ENCODE data around the gene UBE2J2. TPM values are rescaled to one million over a fixed set of nuclear protein-coding genes. Genes with fewer than 3 reads are reported as not detected.

UBE2J2 gene
- total and polyA plus RNA-seq, 2 of the 13 experiments (the other 11 are each of a cell fraction or from before 2014, with no cell fraction given) = 25.4 to 29.4 TPM

DNA sequence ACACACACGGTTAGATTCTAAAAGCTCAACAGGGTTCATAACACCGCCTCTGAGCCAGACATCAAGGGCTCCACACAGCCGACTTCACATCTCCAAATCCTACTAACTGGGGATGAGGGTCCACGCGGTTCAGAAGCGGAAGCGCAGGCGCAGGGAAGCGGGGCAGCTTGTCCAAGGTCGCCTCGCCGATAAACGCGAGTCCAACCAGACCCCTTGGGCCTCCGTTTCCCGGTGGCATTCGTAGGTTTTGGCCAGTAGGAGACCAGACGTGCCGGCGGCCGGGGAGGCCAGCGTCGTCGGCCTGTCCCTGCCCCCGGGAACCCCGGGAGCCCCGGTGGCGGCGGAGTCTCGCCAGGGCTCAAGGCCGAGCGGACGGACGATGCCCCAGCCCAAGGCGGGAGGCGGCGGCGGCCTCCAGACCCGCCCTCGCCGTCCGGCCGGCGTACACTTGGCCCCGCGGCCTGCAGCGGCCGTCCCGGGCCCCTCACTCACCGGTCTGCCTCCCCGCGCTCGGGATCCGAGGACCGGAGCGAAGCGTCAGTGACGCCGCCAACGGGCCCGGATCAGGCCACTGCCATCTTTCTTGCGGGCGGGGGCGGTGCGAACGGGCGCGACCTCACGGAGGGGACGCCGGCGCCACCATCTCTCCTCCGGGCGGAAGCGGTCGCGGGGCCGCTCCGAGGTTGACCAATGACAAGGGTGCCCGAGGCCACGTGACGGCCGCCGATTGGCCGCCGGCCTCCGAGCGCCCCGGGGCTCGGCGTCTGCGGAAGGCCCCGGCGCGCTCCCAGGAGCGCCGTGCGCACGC is 42.0 kb downstream of the UBE2J2 start, which contains the start of gene SDF4 (continued):
- TF ChIP-seq, protein P1, sequence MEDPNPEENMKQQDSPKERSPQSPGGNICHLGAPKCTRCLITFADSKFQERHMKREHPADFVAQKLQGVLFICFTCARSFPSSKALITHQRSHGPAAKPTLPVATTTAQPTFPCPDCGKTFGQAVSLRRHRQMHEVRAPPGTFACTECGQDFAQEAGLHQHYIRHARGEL (CRISPR knock-in tag; IDR thresholded peaks at IDR 0.05) = no peak
- TF ChIP-seq SIN3B (IDR thresholded peaks at IDR 0.05; ENCODE audit: low read length) (no peak), RELA (CRISPR knock-in tag; IDR thresholded peaks at IDR 0.05) (no peak), MEIS2 (CRISPR knock-in tag; IDR thresholded peaks at IDR 0.05) (no peak), ZNF354B (CRISPR knock-in tag; IDR thresholded peaks at IDR 0.05) (no peak), ZNF350 (CRISPR knock-in tag; IDR thresholded peaks at IDR 0.05; ENCODE audit: borderline replicate concordance, low read depth) (0 out of 2 replicates have a peak, but pooled peaks have one; percentile 33)
- TF ChIP-seq, protein P2, sequence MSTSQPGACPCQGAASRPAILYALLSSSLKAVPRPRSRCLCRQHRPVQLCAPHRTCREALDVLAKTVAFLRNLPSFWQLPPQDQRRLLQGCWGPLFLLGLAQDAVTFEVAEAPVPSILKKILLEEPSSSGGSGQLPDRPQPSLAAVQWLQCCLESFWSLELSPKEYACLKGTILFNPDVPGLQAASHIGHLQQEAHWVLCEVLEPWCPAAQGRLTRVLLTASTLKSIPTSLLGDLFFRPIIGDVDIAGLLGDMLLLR (CRISPR knock-in tag; IDR thresholded peaks at IDR 0.05) = peak; percentile 49; the same call in 1 of the 2 replicates
- TF ChIP-seq, protein P3, sequence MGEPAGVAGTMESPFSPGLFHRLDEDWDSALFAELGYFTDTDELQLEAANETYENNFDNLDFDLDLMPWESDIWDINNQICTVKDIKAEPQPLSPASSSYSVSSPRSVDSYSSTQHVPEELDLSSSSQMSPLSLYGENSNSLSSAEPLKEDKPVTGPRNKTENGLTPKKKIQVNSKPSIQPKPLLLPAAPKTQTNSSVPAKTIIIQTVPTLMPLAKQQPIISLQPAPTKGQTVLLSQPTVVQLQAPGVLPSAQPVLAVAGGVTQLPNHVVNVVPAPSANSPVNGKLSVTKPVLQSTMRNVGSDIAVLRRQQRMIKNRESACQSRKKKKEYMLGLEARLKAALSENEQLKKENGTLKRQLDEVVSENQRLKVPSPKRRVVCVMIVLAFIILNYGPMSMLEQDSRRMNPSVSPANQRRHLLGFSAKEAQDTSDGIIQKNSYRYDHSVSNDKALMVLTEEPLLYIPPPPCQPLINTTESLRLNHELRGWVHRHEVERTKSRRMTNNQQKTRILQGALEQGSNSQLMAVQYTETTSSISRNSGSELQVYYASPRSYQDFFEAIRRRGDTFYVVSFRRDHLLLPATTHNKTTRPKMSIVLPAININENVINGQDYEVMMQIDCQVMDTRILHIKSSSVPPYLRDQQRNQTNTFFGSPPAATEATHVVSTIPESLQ (CRISPR knock-in tag; conservative IDR thresholded peaks at IDR 0.05) = no peak
- TF ChIP-seq, protein P4, sequence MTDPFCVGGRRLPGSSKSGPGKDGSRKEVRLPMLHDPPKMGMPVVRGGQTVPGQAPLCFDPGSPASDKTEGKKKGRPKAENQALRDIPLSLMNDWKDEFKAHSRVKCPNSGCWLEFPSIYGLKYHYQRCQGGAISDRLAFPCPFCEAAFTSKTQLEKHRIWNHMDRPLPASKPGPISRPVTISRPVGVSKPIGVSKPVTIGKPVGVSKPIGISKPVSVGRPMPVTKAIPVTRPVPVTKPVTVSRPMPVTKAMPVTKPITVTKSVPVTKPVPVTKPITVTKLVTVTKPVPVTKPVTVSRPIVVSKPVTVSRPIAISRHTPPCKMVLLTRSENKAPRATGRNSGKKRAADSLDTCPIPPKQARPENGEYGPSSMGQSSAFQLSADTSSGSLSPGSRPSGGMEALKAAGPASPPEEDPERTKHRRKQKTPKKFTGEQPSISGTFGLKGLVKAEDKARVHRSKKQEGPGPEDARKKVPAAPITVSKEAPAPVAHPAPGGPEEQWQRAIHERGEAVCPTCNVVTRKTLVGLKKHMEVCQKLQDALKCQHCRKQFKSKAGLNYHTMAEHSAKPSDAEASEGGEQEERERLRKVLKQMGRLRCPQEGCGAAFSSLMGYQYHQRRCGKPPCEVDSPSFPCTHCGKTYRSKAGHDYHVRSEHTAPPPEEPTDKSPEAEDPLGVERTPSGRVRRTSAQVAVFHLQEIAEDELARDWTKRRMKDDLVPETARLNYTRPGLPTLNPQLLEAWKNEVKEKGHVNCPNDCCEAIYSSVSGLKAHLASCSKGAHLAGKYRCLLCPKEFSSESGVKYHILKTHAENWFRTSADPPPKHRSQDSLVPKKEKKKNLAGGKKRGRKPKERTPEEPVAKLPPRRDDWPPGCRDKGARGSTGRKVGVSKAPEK (CRISPR knock-in tag; IDR thresholded peaks at IDR 0.05; ENCODE audit: borderline replicate concordance) = no peak
- TF ChIP-seq, protein P5, sequence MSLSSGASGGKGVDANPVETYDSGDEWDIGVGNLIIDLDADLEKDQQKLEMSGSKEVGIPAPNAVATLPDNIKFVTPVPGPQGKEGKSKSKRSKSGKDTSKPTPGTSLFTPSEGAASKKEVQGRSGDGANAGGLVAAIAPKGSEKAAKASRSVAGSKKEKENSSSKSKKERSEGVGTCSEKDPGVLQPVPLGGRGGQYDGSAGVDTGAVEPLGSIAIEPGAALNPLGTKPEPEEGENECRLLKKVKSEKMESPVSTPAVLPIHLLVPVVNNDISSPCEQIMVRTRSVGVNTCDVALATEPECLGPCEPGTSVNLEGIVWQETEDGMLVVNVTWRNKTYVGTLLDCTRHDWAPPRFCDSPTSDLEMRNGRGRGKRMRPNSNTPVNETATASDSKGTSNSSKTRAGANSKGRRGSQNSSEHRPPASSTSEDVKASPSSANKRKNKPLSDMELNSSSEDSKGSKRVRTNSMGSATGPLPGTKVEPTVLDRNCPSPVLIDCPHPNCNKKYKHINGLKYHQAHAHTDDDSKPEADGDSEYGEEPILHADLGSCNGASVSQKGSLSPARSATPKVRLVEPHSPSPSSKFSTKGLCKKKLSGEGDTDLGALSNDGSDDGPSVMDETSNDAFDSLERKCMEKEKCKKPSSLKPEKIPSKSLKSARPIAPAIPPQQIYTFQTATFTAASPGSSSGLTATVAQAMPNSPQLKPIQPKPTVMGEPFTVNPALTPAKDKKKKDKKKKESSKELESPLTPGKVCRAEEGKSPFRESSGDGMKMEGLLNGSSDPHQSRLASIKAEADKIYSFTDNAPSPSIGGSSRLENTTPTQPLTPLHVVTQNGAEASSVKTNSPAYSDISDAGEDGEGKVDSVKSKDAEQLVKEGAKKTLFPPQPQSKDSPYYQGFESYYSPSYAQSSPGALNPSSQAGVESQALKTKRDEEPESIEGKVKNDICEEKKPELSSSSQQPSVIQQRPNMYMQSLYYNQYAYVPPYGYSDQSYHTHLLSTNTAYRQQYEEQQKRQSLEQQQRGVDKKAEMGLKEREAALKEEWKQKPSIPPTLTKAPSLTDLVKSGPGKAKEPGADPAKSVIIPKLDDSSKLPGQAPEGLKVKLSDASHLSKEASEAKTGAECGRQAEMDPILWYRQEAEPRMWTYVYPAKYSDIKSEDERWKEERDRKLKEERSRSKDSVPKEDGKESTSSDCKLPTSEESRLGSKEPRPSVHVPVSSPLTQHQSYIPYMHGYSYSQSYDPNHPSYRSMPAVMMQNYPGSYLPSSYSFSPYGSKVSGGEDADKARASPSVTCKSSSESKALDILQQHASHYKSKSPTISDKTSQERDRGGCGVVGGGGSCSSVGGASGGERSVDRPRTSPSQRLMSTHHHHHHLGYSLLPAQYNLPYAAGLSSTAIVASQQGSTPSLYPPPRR (CRISPR knock-in tag; IDR thresholded peaks at IDR 0.05; ENCODE audit: borderline replicate concordance) = peak; percentile 24; the same call in 1 of the 2 replicates
- TF ChIP-seq, protein P6, sequence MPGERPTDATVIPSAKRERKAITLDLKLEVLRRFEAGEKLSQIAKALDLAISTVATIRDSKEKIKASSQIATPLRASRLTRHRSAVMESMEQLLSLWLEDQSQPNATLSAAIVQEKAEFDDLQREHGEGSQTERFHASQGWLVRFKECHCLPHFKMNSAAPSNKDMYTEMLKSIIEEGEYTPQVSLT (CRISPR knock-in tag; IDR thresholded peaks at IDR 0.05; ENCODE audit: borderline replicate concordance, low read depth) = no peak
- TF ChIP-seq, protein P7, sequence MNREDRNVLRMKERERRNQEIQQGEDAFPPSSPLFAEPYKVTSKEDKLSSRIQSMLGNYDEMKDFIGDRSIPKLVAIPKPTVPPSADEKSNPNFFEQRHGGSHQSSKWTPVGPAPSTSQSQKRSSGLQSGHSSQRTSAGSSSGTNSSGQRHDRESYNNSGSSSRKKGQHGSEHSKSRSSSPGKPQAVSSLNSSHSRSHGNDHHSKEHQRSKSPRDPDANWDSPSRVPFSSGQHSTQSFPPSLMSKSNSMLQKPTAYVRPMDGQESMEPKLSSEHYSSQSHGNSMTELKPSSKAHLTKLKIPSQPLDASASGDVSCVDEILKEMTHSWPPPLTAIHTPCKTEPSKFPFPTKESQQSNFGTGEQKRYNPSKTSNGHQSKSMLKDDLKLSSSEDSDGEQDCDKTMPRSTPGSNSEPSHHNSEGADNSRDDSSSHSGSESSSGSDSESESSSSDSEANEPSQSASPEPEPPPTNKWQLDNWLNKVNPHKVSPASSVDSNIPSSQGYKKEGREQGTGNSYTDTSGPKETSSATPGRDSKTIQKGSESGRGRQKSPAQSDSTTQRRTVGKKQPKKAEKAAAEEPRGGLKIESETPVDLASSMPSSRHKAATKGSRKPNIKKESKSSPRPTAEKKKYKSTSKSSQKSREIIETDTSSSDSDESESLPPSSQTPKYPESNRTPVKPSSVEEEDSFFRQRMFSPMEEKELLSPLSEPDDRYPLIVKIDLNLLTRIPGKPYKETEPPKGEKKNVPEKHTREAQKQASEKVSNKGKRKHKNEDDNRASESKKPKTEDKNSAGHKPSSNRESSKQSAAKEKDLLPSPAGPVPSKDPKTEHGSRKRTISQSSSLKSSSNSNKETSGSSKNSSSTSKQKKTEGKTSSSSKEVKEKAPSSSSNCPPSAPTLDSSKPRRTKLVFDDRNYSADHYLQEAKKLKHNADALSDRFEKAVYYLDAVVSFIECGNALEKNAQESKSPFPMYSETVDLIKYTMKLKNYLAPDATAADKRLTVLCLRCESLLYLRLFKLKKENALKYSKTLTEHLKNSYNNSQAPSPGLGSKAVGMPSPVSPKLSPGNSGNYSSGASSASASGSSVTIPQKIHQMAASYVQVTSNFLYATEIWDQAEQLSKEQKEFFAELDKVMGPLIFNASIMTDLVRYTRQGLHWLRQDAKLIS (CRISPR knock-in tag; IDR thresholded peaks at IDR 0.05) = no peak

All from HepG2 (cell line).